Thymus (tissue), 2 donors: ENCODE data around the gene MAGEB6. TPM values are rescaled to one million over a fixed set of nuclear protein-coding genes. Genes with fewer than 3 reads are reported as not detected.

Experiments
- polyA plus RNA-seq: library from polyadenylated mRNA; stranded (reverse); fragments of 200-250 nt; gene quantifications from one replicate; pipeline ENCODE4 v1.2.3, GENCODE V29; 2013
- total RNA-seq: library from RNA; stranded (reverse); fragments of 120-200 nt; gene quantifications from one replicate; pipeline ENCODE4 v1.2.4, GENCODE V29; 2013
- donor health status: healthy.

Gene MAGEB6
- total and polyA plus RNA-seq, 2 donors = not detected

Other genes starting within 250 kb of the MAGEB6 start
- gene MAGEB18, start 54.1 kb upstream of the MAGEB6 start, total RNA-seq = not detected
- gene MAGEB18, start 54.1 kb upstream of the MAGEB6 start, polyA plus RNA-seq = not detected
- not detected for gene MAGEB6B, start 31.8 kb upstream of the MAGEB6 start, total RNA-seq
- not detected for gene MAGEB6B, start 31.8 kb upstream of the MAGEB6 start, polyA plus RNA-seq
- not detected for gene MAGEB5, start 23.7 kb downstream of the MAGEB6 start, total RNA-seq
- not detected for gene MAGEB5, start 23.7 kb downstream of the MAGEB6 start, polyA plus RNA-seq